ENCODE measurements around the gene ARHGAP30. TPM values are rescaled to one million over a fixed set of nuclear protein-coding genes. Genes with fewer than 3 reads are reported as not detected.
"Not testable (repeated sequence)": the region's sequence is repeated elsewhere in the genome, so short reads cannot be mapped to it uniquely, and the experiment has no call there.

Gene ARHGAP30, protein sequence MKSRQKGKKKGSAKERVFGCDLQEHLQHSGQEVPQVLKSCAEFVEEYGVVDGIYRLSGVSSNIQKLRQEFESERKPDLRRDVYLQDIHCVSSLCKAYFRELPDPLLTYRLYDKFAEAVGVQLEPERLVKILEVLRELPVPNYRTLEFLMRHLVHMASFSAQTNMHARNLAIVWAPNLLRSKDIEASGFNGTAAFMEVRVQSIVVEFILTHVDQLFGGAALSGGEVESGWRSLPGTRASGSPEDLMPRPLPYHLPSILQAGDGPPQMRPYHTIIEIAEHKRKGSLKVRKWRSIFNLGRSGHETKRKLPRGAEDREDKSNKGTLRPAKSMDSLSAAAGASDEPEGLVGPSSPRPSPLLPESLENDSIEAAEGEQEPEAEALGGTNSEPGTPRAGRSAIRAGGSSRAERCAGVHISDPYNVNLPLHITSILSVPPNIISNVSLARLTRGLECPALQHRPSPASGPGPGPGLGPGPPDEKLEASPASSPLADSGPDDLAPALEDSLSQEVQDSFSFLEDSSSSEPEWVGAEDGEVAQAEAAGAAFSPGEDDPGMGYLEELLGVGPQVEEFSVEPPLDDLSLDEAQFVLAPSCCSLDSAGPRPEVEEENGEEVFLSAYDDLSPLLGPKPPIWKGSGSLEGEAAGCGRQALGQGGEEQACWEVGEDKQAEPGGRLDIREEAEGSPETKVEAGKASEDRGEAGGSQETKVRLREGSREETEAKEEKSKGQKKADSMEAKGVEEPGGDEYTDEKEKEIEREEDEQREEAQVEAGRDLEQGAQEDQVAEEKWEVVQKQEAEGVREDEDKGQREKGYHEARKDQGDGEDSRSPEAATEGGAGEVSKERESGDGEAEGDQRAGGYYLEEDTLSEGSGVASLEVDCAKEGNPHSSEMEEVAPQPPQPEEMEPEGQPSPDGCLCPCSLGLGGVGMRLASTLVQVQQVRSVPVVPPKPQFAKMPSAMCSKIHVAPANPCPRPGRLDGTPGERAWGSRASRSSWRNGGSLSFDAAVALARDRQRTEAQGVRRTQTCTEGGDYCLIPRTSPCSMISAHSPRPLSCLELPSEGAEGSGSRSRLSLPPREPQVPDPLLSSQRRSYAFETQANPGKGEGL
- polyA plus RNA-seq (2011; rRNA removed) (not detected in 2 replicates), polyA minus RNA-seq (2011; rRNA and poly(A)+ RNA removed) (0.09 TPM in 1 of 2 replicates, not detected in the other)

DNA sequence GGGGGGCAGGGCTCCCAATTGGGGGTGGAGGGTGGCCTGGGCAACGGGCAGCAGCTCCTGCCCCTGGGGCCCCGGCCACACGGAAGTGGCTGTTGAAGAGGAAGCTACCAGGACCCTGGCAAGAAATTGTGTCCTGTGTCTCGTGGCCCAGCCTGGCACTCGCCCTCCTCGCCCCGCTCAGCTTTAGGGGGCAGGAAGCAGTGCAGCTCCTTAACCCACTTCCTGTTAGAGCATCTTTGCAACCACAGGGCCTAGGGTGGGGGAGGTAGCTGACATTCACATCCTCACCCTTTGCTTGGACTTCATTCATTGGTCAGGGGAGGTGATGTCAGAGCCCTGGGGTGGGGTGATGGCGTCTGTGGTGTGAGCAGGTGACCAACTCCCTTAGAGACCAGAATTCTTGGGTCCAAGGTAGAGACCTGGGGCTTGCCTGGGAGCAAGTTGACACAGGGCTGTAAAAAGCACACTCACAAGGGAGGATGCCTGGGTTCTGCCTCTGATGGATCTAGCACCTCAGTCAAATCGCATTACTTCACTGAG, at the start of gene ARHGAP30:
TSS of gene ARHGAP30 (minus strand) at position 161 of the 540 bp plus-strand sequence. CDS start 267 bp downstream, outside the sequence.
- Histone ChIP-seq H3K27me3 (ENCODE audit: control insufficient read depth, insufficient read depth, low read length) (peaks cover 6% of the 10 kb centered on the region), H3K9me3 (ENCODE audit: control insufficient read depth, insufficient read depth, low read length) (peaks cover 3% of the 10 kb centered on the region; the same call in 1 of the 2 replicates), H3K4me3 (ENCODE audit: low read depth, low read length) (no peak within 1 kb of the TSS), H3K27ac (ENCODE audit: low read depth, low read length) (no peak within 1 kb of the TSS)
- TF ChIP-seq, protein P1, sequence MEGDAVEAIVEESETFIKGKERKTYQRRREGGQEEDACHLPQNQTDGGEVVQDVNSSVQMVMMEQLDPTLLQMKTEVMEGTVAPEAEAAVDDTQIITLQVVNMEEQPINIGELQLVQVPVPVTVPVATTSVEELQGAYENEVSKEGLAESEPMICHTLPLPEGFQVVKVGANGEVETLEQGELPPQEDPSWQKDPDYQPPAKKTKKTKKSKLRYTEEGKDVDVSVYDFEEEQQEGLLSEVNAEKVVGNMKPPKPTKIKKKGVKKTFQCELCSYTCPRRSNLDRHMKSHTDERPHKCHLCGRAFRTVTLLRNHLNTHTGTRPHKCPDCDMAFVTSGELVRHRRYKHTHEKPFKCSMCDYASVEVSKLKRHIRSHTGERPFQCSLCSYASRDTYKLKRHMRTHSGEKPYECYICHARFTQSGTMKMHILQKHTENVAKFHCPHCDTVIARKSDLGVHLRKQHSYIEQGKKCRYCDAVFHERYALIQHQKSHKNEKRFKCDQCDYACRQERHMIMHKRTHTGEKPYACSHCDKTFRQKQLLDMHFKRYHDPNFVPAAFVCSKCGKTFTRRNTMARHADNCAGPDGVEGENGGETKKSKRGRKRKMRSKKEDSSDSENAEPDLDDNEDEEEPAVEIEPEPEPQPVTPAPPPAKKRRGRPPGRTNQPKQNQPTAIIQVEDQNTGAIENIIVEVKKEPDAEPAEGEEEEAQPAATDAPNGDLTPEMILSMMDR (IDR thresholded peaks at IDR 0.05; ENCODE audit: low read depth, low read length), result no peak
- ChIA-PET CTCF (interaction anchor here (4.4 kb wide), 1 partner anchor 28 kb away, joined by 35 read pairs; the partner anchor contains the start of gene KLHDC9), POLR2A (no interaction called here)
- DNase-seq (ENCODE audit: low read depth, low spot score), result no peak

DNA sequence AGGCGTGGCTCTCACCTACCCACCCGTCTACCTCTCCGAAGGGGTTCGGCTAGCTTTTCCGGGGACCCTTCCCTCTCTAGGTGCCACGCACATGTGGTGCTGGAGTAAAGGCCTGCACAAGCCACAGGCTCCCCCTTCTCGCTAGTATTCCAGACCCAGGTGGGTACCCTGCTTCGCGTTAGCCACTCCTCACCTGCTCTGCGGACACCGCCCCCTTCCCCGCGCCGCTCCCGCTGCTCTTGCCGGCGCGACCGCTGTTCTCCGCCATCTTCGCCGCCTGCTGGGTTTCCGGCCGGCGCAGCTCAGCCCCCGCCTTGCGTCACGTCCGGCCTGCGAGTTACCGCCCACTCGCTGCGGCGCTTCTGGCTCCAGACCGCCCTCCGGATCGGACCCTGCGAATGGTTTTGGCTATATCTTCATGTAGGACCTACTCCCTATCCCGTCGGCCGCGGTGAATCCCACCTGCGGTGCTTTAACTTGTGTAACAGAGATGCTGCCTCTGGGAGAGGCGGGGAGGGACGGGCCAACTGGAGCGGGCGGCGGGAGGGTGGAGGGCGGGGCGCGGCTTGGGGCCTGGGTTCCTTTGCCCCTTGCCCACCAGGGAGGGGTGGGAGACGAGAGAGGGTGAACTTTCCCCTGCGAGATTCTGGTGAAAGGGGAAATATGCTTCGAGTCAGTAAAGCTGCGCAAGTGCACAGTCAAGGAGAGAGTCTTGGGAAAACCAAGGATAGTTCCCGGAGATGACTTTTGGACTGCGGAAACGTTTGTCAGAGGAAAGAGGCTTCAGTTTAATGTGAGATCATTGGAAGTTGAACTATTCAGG, 48.3 kb upstream of the ARHGAP30 start, which contains the start of the genes NIT1 and PFDN2:
TSS of gene NIT1 (plus strand) at position 347 of the 823 bp plus-strand sequence. CDS start at position 419, 72 bp downstream.
TSS of gene PFDN2 (minus strand) at position 279 of the 823 bp plus-strand sequence. CDS start at position 268, 11 bp downstream.
- no peaks in the 10 kb centered on the region for H3K27me3 ChIP-seq (ENCODE audit: control insufficient read depth, insufficient read depth, low read length)
- no peaks in the 10 kb centered on the region; the same call in 1 of the 2 replicates for H3K9me3 ChIP-seq (ENCODE audit: control insufficient read depth, insufficient read depth, low read length)
- peak within 1 kb of the TSS; percentile 100 for H3K4me3 ChIP-seq (ENCODE audit: low read depth, low read length)
- POLR2A ChIA-PET, result interaction anchor here (0.6 to 2.1 kb wide), 7 partner anchors 10 to 65 kb away, joined by 3 to 20 read pairs (median 4); partner anchors contain the start of genes DEDD, PPOX and UFC1
- no peak for DNase-seq (ENCODE audit: low read depth, low spot score)
- H3K27ac ChIP-seq (ENCODE audit: low read depth, low read length), result peak within 1 kb of the TSS; percentile 95
- CTCF ChIA-PET, result interaction anchor here (0.6 to 1.8 kb wide), 2 partner anchors 21 to 121 kb away, joined by 3 to 5 read pairs; no protein-coding TSS in a partner anchor
- TF ChIP-seq, protein P1 (IDR thresholded peaks at IDR 0.05; ENCODE audit: low read depth, low read length), result no peak

DNA sequence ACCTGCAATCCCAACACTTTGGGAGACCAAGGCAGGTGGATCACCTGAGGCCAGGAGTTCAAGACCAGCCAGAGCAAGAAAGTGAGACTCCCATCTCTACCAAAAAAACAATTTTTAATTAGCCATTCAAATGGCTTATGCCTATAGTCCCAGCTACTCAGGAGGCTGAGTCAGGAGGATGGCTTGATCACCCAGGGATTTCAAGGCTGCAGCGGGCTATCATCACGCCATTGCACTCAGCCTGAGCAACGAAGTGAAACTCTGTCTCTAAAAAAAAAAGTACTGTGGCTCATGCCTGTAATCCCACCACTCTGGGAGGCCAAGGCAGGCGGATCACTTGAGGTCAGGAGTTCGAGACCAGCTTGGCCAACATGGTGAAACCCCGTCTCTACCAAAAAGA, 46.3 kb upstream of the ARHGAP30 start:
- DNase-seq (ENCODE audit: low read depth, low spot score); POLR2A ChIA-PET; H3K27me3 ChIP-seq (ENCODE audit: control insufficient read depth, insufficient read depth, low read length); H3K9me3 ChIP-seq (ENCODE audit: control insufficient read depth, insufficient read depth, low read length); H3K4me3 ChIP-seq (ENCODE audit: low read depth, low read length): not testable (repeated sequence)
- peak overlapping the region; percentile 66 for H3K27ac ChIP-seq (ENCODE audit: low read depth, low read length)
- CTCF ChIA-PET, result interaction anchor here (1.0 kb wide), 1 partner anchor 18 kb away, joined by 3 read pairs; no protein-coding TSS in a partner anchor

DNA sequence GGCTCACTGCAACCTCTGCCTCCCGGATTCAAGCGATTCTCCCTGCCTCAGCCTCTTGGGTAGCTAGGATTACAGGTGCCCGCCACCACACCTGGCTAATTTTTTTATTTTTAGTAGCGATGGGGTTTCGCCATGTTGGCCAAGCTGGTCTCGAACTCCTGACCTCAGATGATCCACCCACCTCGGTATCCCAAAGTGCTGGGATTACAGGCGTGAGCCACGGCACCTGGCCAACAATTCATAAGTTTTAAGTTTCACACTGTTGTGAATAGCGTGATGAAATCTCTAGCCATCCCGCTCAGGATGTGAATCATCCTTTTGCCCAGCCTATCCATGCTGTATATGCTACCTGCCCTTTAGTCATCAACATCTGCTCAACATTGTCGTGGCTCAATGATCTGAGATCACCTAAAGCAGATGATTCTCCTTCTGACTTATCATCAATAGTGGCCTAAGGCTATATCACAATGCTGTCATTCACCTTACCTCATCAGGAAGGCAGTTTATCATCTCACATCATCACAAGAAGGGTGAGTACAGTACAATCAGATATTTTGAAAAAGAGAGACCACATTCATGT, 45.5 kb upstream of the ARHGAP30 start:
- ChIA-PET POLR2A (no interaction called here), CTCF (interaction anchor here (1.0 kb wide), 1 partner anchor 17 kb away, joined by 3 read pairs; no protein-coding TSS in a partner anchor)
- peak; percentile 67 for DNase-seq (ENCODE audit: low read depth, low spot score)
- H3K9me3 ChIP-seq (ENCODE audit: control insufficient read depth, insufficient read depth, low read length), result no peaks in the 10 kb centered on the region; the same call in 1 of the 2 replicates
- TF ChIP-seq, protein P1 (IDR thresholded peaks at IDR 0.05; ENCODE audit: low read depth, low read length), result no peak
- no peaks in the 10 kb centered on the region for H3K27me3 ChIP-seq (ENCODE audit: control insufficient read depth, insufficient read depth, low read length)
- H3K27ac ChIP-seq (ENCODE audit: low read depth, low read length), result peak overlapping the region; percentile 77
- H3K4me3 ChIP-seq (ENCODE audit: low read depth, low read length), result no peak overlapping the region
